Gastroesophageal sphincter (tissue), 3 donors: ENCODE measurements around the gene RAD51B.

Experiments
- CTCF ChIP-seq, 4 experiments: fragments of 200-600 bp in 2 of 4; fragments of 450-650 bp in 2 of 4; sonication (generic) in 1 of 4; IDR thresholded peaks; one replicate each; pipeline ENCODE4 v1.5.1; 2017 to 2019; ENCODE audit warnings: antibody characterized with exemption in 4 of 4, mild to moderate bottlenecking in 2 of 4, moderate library complexity in 2 of 4
- POLR2A ChIP-seq, 2 donors: fragments of 450-650 bp; IDR thresholded peaks; one replicate each; pipeline ENCODE4 v1.6.1; 2017; ENCODE audit warnings: antibody characterized with exemption in 2 of 2, mild to moderate bottlenecking in 2 of 2, moderate library complexity in 1 of 2
- POLR2AphosphoS5 ChIP-seq: sonication (generic); formaldehyde crosslinking; IDR thresholded peaks from one replicate; pipeline ENCODE4 v1.6.1; 2017; ENCODE audit warnings: antibody characterized with exemption

- TF ChIP-seq POLR2A (IDR thresholded peaks at IDR 0.05) = no peak
- TF ChIP-seq CTCF (IDR thresholded peaks at IDR 0.05) = no peak
- TF ChIP-seq POLR2AphosphoS5 = no peak
Observed at GRCh38 chr14:68173227-68173972, 353.8 kb downstream of the RAD51B start.
